ENCODE results near the gene UCMA.
"Not testable (repeated sequence)": the region's sequence is repeated elsewhere in the genome, so short reads cannot be mapped to it uniquely, and the experiment has no call there.

UCMA gene

DNA sequence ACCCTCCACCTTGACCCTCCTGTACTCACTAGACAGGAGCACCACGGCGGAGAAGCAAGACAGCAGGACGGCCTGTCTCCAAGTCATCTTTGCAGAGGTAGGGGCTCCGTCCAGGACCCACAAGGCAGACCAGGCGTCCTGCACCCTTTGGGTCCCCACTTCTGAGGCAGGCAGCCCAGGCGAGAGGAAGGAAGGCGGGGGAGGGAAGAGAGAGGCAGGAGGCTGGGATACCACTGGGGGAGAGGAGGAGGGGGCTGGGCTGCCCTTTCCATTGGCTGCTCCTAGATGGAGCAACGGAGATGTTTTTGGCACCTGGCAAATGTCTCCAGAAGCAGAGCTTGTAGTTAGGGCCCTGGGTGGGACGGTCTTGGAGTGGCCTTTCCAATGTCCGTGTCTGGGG is at the start of gene UCMA:
UCMA (minus strand) TSS at position 203 of the 400 bp plus-strand sequence; CDS start at position 87, 116 bp downstream.
- no peak for DNase-seq

DNA sequence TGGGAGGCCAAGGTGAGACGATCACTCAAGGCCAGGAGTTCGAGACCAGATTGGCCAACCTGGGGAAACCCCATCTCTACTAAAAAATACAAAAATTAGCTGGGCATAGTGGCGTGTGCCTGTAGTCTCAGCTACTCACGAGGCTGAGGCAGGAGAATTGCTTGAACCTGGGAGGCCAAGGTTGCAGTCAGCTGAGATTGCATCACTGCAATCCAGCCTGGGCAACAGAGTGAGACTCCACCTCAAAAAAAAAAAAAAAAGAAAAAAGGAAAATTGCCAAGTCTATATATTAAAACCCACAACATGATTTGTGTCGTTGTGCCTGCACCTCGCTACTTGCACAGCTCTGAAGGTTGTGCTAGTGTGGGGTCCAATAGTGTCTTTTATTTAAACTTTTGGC is 48.2 kb upstream of the UCMA start:
- DNase-seq = not testable (repeated sequence)

DNA sequence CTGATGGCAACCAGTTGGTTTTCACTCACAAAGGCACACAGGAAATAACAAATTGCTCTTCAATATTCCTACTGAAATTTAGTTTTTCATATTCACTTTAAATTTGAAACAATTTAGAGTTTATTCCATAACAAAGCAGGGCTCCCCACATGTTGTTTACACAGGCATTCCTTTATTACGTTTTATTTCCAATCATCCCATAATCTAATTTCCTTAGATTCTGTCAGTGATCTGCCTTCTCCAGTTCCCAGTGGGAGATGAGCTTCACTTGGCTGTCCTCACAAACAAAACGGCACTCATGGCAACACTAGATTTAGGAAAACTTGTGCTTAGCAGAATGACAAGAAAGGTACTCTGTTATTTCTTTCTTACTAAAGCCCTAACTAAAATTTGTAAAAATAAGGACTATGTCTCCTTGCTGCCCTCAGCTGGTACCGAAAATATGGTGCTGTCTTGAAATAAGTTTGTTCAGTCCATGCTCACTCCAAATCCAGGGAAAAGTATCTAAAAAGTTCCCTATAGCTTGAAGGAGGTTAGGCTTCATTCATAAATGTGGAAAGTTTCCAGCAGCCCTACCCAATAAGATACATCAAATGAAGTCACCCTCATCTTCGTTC is 42.7 kb upstream of the UCMA start:
- DNase-seq = no peak

- DNase-seq = not testable (repeated sequence)
Measured at GRCh38 chr10:13276146-13276545, 42.0 kb upstream of the UCMA start.

- no peak for DNase-seq
Measured at GRCh38 chr10:13272164-13272571, 38.0 kb upstream of the UCMA start.

GRCh38 chr10:13271552-13272163 is 37.5 kb upstream of the UCMA start:
- DNase-seq = peak in 1 of 2 experiments; percentile 47

GRCh38 chr10:13270877-13271551 is 36.8 kb upstream of the UCMA start:
- DNase-seq = no peak

DNA sequence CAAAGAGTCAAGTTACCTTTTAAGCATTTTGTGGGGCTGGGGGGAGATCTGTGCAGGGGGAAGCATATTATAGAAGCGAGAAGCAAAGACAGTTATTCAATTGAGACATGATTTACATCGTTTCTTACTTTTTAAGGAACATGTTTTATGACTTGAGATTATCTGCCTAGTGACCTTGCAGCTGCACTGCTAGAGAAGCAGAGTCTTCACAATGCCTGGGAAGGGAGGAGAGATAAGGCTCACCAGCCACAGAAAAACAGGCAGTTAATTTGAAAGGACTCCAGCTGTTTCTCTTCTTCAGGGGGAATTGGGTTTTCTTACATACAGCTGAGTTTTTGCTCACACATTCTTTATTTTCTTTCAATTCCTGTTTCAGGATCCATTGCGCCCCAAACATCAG is 34.7 kb upstream of the UCMA start:
- DNase-seq = no peak

- DNase-seq = no peak
Measured at GRCh38 chr10:13268310-13268709, 34.1 kb upstream of the UCMA start.

DNA sequence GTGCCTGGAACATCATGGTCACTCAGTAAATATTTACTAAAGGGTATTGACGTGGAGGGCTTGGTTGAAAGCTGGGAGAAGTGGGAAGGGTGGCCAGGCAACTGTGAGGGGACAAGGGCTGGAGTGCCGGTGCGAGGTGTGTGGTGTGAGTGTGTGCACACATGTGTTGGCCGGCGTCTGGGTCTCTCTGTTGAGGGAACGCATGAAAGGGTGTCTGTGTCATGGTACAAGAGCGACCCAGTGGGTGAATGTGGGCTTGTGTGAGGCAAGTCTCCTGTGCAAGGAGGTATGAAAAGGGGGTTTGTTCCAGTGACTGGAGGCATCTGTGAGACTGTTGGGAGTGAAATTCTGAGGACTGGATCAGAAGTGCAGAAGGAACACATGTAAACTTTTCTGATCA is 29.4 kb upstream of the UCMA start:
- no peak for DNase-seq

DNA sequence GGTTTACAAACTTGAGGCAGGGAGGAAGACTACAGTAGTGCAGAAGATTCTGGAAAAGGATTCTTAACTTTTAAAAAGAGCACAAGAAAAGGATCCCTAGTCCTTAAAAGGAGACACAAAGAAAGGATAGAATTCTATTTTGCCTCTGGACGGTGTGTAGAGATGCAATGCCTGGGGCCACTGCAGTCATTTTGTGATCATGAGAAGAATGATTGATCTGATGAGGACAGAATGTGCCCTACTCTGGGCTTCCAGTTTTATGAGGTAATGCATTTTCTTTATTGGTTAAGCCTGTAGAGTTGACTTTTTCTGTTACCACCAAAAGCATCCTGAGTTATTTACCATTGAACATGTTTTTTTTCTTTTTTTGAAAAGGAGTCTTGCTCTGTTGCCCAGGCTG is 28.3 kb upstream of the UCMA start:
- DNase-seq = no peak

GRCh38 chr10:13257621-13258140 is 23.5 kb upstream of the UCMA start:
- DNase-seq = no peak

- no peak for DNase-seq
Measured at GRCh38 chr10:13256627-13257026, 22.5 kb upstream of the UCMA start.

DNA sequence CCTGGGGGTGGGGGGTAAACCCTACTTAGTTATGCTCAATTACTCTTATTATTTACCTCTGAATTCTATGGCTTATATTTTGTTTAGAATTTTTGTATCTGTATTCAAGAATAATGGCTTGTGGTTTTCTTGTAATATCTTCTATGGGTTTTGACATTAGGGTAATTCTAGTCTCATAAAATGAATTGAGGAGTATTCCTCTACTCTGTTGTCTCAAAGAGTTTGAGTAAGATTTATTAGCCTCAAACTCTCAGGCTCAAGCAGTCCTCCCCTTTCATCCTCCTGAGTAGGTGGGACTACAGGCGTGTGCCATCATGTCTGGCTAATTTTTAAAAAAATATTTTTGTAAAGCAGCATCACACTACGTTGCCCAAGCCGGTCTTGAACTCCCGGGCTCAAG is 19.6 kb upstream of the UCMA start:
- DNase-seq = no peak

- DNase-seq = no peak
Measured at GRCh38 chr10:13247784-13248183, 13.6 kb upstream of the UCMA start.

- DNase-seq = no peak
Measured at GRCh38 chr10:13247246-13247645, 13.1 kb upstream of the UCMA start.

DNA sequence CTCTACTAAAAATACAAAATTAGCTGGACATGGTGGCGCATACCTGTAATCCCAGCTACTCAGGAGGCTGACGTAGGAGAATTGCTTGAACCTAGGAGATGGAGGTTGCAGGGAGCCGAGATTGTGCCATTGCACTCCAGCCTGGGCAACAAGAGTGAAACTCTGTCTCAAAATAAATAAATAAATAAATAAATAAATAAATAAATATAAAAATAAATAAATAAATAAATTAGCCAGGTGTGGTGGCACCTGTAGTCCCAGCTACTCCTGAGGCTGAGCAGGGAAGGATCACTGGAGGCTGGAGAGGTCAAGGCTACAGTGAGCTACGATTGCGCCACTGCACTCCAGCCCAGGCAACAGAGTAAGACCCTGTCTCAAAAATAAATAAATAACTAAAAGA is 8.1 kb upstream of the UCMA start:
- DNase-seq = not testable (repeated sequence)

GRCh38 chr10:13241613-13242012 is 7.4 kb upstream of the UCMA start:
- no peak for DNase-seq

- no peak for DNase-seq
Measured at GRCh38 chr10:13239923-13240322, 5.7 kb upstream of the UCMA start.

DNA sequence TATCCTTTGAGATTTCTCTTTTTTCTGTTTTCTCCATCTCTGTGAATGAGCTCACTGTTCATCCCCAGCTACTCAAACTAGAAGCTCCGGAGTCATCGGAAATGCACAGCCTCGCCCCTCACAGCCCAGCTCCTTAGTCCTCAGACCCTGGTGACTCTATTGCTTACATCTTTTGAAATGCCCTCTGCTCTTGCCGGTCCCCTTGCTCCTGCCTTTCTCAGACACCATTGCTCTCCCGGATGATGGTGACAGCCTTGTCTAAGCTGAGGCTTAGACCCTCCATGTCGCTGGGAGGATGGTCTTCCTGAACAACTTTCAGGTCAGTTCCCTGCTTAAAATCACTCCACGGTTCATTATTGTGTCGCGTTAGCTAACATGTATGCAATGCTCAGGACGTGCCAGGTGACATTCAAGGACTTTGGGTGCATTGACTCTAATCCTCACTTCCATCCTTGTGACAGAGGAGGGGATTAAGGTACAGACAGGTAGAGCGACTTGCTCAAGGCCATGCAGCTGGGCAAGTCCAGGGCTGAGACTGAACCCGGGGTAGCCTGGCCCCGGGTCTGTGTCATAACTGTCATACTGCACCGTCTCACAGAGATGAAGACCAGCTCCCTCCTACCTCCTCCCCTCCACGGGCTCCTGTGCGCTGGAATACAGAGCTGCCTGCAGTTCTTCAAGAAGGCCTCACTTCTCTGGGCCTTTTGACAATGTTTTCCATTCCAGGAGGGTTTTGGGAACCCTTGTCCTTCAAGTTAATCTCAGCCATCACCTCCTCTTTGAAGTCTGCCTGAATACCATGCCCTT is 4.3 kb upstream of the UCMA start:
- no peak for DNase-seq

DNA sequence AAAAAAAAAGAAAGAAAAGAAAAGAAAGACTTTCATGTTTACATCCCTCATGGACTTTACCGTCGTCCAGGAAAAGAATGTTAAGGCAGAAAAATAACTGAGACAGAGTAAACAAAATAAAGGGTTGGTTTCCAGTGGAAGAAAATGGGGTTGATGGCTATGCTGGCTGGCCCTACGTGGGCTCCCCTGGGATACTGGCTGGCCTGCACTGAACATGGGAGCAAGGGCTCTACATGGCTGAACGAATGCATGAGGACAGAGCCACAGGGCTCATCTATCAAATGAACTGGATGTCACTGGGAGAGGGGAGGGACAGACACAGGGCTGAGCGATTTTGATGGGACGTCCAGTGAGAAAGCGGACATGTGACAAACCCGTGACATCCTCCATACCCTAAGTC is 2.5 kb upstream of the UCMA start:
- DNase-seq = no peak

- not testable (repeated sequence) for DNase-seq
Measured at GRCh38 chr10:13234736-13235135, 562 bp upstream of the UCMA start.

GRCh38 chr10:13233358-13233757 is 816 bp downstream of the UCMA start:
- DNase-seq = no peak
